Keratinocyte (primary cell): ENCODE data around the gene CTTNBP2.

Source experiments
- EZH2 ChIP-seq: IDR thresholded peaks from one replicate; pipeline ENCODE4 v1.6.1; 2012; ENCODE audit warnings: inconsistent platforms, mild to moderate bottlenecking, low read length, moderate library complexity
- TF ChIP-seq, protein P1 (sequence below), 3 experiments: IDR thresholded peaks in 1 of 3; conservative IDR thresholded peaks in 1 of 3; optimal IDR thresholded peaks in 1 of 3; 2 replicates in 2 of 3; 3 replicates in 1 of 3; pipeline versions ENCODE3 to v1.5.1; 2011; ENCODE audit warnings: low read length in 3 of 3, mild to moderate bottlenecking in 3 of 3, moderate library complexity in 2 of 3, control low read depth in 1 of 3, inconsistent platforms in 1 of 3; ENCODE audit not compliant: insufficient read depth in 2 of 3; ENCODE audit errors: extremely low read depth in 1 of 3

GRCh38 chr7:117793521-117793920 lies 79.7 kb downstream of the CTTNBP2 start:
- TF ChIP-seq, protein P1, sequence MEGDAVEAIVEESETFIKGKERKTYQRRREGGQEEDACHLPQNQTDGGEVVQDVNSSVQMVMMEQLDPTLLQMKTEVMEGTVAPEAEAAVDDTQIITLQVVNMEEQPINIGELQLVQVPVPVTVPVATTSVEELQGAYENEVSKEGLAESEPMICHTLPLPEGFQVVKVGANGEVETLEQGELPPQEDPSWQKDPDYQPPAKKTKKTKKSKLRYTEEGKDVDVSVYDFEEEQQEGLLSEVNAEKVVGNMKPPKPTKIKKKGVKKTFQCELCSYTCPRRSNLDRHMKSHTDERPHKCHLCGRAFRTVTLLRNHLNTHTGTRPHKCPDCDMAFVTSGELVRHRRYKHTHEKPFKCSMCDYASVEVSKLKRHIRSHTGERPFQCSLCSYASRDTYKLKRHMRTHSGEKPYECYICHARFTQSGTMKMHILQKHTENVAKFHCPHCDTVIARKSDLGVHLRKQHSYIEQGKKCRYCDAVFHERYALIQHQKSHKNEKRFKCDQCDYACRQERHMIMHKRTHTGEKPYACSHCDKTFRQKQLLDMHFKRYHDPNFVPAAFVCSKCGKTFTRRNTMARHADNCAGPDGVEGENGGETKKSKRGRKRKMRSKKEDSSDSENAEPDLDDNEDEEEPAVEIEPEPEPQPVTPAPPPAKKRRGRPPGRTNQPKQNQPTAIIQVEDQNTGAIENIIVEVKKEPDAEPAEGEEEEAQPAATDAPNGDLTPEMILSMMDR (optimal IDR thresholded peaks at IDR 0.05 in 1 of 3, IDR thresholded peaks at IDR 0.05 in 1 of 3, conservative IDR thresholded peaks at IDR 0.05 in 1 of 3; ENCODE audit: extremely low read depth in 1 of 3, insufficient read depth in 2 of 3, low read length in 3 of 3): no peak
- no peak for TF ChIP-seq EZH2
